Right lobe of liver (tissue), 6 donors: ENCODE data around the gene SYTL4. TPM values are rescaled to one million over a fixed set of nuclear protein-coding genes. Genes with fewer than 3 reads are reported as not detected.

Source experiments
- ATAC-seq, 4 donors: fragments of 200-7000 bp; cut with Tn5 transposase; one replicate each; pipeline ENCODE4 v1.9.1; 2020; ENCODE audit warnings: mild to moderate bottlenecking in 4 of 4, moderate library complexity in 4 of 4
- DNase-seq, 3 donors: peaks; one replicate each; pipeline ENCODE4 v3.0.0-alpha.2; 2020
- H3K27ac ChIP-seq, 3 donors: fragments of 200-600 bp; one replicate each; pipeline ENCODE4 v1.8.0; 2022
- H3K27me3 ChIP-seq, 2 donors: fragments of 200-600 bp; one replicate each; pipeline ENCODE4 v1.8.0; 2022
- H3K36me3 ChIP-seq, 4 donors: fragments of 200-600 bp; sonication (generic) in 1 of 4; one replicate each; pipeline versions ENCODE4 v1.5.1 to v1.8.0; 2017 to 2022; ENCODE audit warnings: control low read depth in 1 of 4
- H3K4me1 ChIP-seq, 4 donors: fragments of 200-600 bp; sonication (generic) in 1 of 4; one replicate each; pipeline versions ENCODE4 v1.5.1 to v1.8.0; 2017 to 2022; ENCODE audit warnings: control low read depth in 1 of 4
- H3K4me3 ChIP-seq, 3 donors: fragments of 200-600 bp; one replicate each; pipeline ENCODE4 v1.8.0; 2022
- H3K9me3 ChIP-seq, 4 donors: fragments of 200-600 bp; sonication (generic) in 1 of 4; one replicate each; pipeline versions ENCODE4 v1.5.1 to v1.8.0; 2017 to 2022; ENCODE audit warnings: control low read depth in 1 of 4
- CTCF ChIP-seq, 4 donors: fragments of 200-600 bp in 3 of 4; fragments of 450-650 bp in 1 of 4; IDR thresholded peaks; one replicate each; pipeline versions ENCODE4 v1.5.1 to v1.8.0; 2016 to 2022; ENCODE audit warnings: antibody characterized with exemption in 4 of 4, mild to moderate bottlenecking in 2 of 4
- POLR2A ChIP-seq: fragments of 450-650 bp; IDR thresholded peaks from one replicate; pipeline ENCODE4 v1.6.1; 2017; ENCODE audit warnings: antibody characterized with exemption, mild to moderate bottlenecking
- WGBS: methylation state at CpG from one replicate; pipeline ENCODE4 v1.1.6; 2018; ENCODE audit warnings: low coverage, low lambda C conversion rate; ENCODE audit not compliant: insufficient coverage; ENCODE audit errors: missing lambda C conversion rate; 5-methylcytosine and 5-hydroxymethylcytosine counted together
- intact Hi-C, 2 donors: fragments of 100-400 bp; cut with DNase I; formaldehyde crosslinking; loops; one replicate each; pipeline versions ENCODE4 v1.11.2 to v1.14.1; 2022
- total RNA-seq, 6 experiments: library from RNA; depleted of rRNA in 2 of 6; stranded (reverse); fragments of >200 nt in 2 of 6; fragmentation: NEBNext Ultra II Directional in 3 of 6; extraction: Animal tissue kit (Norgen Biotek cat#: 25700) in 3 of 6; gene quantifications; one replicate each; pipeline versions ENCODE4 v1.1.0 to v1.2.4, GENCODE V29; 2016 to 2023
- donor health status: DM: no; HTN: yes; CAD: no.
- donor health status: DM: no; HTN: no; CAD: no.
- donor health status: DM: no; HTN: no; CAD: no.
- donor health status: DM: no; HTN: yes; CAD: no.
- donor health status: DM: no; HTN: yes; CAD: no.

The SYTL4 gene
- total RNA-seq, 6 experiments from 2014 or later = 7.0 to 24.0 (median 15.2) TPM

GRCh38 chrX:100673397-100673953 lies 58.4 kb downstream of the SYTL4 start:
- WGBS = 40% methylated on average over 2 of the region's 3 CpGs
- intact Hi-C loops = no loop called here
- Histone ChIP-seq H3K4me1 (no peaks in the 10 kb centered on the region), H3K4me3 (no peak overlapping the region), H3K36me3 (no peaks in the 10 kb centered on the region), H3K27me3 (no peaks in the 10 kb centered on the region), H3K27ac (no peak overlapping the region), H3K9me3 (no peaks in the 10 kb centered on the region)
- no peak for TF ChIP-seq CTCF (IDR thresholded peaks at IDR 0.05)
- peak in 1 of 4 donors; percentile 64 for ATAC-seq
- DNase-seq = no peak

GRCh38 chrX:100672966-100673365 lies 59.0 kb downstream of the SYTL4 start:
- no peak overlapping the region for H3K27ac ChIP-seq
- no peak for TF ChIP-seq POLR2A
- TF ChIP-seq CTCF (IDR thresholded peaks at IDR 0.05) = no peak
- ATAC-seq = no peak
- DNase-seq = no peak
- no peaks in the 10 kb centered on the region for H3K27me3 ChIP-seq
- 48% methylated on average over 3 of the region's 3 CpGs for WGBS
- intact Hi-C loops = no loop called here
- no peaks in the 10 kb centered on the region for H3K36me3 ChIP-seq
- H3K9me3 ChIP-seq = no peaks in the 10 kb centered on the region
- H3K4me3 ChIP-seq = no peak overlapping the region
- no peaks in the 10 kb centered on the region for H3K4me1 ChIP-seq

GRCh38 chrX:100663642-100664041 lies 68.3 kb downstream of the SYTL4 start:
- H3K4me1 ChIP-seq = peaks cover 0 to 3% (median 0%) of the 10 kb centered on the region in 4 donors
- H3K27me3 ChIP-seq = peaks cover 0 to 3% of the 10 kb centered on the region in 2 donors
- H3K36me3 ChIP-seq = no peaks in the 10 kb centered on the region
- no peak for TF ChIP-seq POLR2A
- TF ChIP-seq CTCF (IDR thresholded peaks at IDR 0.05) = no peak
- WGBS = 44% methylated on average over 2 of the region's 2 CpGs
- DNase-seq = no peak
- H3K4me3 ChIP-seq = no peak overlapping the region
- no peaks in the 10 kb centered on the region for H3K9me3 ChIP-seq
- intact Hi-C loops = no loop called here
- no peak for ATAC-seq
- H3K27ac ChIP-seq = no peak overlapping the region

- intact Hi-C loops = no loop called here
- Histone ChIP-seq H3K27me3 (peaks cover 0 to 3% of the 10 kb centered on the region in 2 donors), H3K27ac (no peak overlapping the region), H3K9me3 (no peaks in the 10 kb centered on the region), H3K4me3 (no peak overlapping the region), H3K36me3 (no peaks in the 10 kb centered on the region), H3K4me1 (peaks cover 0 to 3% (median 0%) of the 10 kb centered on the region in 4 donors)
- WGBS = 63% methylated on average over 4 of the region's 4 CpGs
- ATAC-seq (no peak), DNase-seq (no peak)
- TF ChIP-seq POLR2A (no peak), CTCF (IDR thresholded peaks at IDR 0.05) (no peak)
Measured at GRCh38 chrX:100662796-100663195, 69.1 kb downstream of the SYTL4 start.

GRCh38 chrX:100662170-100662569 lies 69.8 kb downstream of the SYTL4 start:
- no peak overlapping the region for H3K4me3 ChIP-seq
- 78% methylated on average over 11 of the region's 13 CpGs for WGBS
- no peak for ATAC-seq

More at GRCh38 chrX:100662170-100662569, 69.8 kb downstream of the SYTL4 start:
- Histone ChIP-seq H3K9me3 (no peaks in the 10 kb centered on the region), H3K36me3 (no peaks in the 10 kb centered on the region), H3K4me1 (peaks cover 0 to 3% (median 0%) of the 10 kb centered on the region in 4 donors), H3K27ac (no peak overlapping the region), H3K27me3 (peaks cover 0 to under 1% of the 10 kb centered on the region in 2 donors)
- intact Hi-C loops = no loop called here
- TF ChIP-seq CTCF (IDR thresholded peaks at IDR 0.05) (no peak), POLR2A (no peak)
- DNase-seq = no peak
